Fibroblast of skin of left biceps (primary cell): ENCODE data around the gene FARS2.
"Not testable (repeated sequence)": the region's sequence is repeated elsewhere in the genome, so short reads cannot be mapped to it uniquely, and the experiment has no call there.

Experiments used
- DNase-seq, 2 experiments: peaks; one replicate each; pipeline ENCODE4 v3.0.0-alpha.2; 2013; ENCODE audit warnings: low read depth in 2 of 2

The FARS2 gene

DNA sequence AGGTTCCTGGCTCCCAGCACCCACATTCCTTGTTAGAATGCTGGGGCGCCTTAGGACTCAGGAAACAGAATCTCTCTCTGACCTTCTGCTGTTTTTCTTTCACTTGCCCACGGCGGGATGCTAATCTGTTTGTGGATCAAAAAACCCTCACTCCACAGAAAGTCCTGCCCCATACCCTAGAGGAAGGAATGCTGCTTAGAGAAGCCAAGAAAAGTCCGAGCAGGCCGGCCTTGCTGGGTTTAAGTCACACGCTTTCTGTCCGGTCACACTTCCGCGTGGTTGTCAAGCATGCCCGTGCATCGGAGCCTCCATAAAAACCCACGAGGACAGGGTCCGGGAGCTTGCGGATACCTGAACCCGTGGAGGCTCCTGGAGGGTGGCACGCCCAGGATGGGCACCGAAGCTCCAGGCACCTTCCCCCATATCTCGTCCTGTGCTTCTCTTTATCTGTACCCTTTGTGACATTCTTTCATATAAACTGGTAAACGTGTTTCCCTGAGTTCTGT is 522.3 kb downstream of the FARS2 start:
- DNase-seq: no peak

DNA sequence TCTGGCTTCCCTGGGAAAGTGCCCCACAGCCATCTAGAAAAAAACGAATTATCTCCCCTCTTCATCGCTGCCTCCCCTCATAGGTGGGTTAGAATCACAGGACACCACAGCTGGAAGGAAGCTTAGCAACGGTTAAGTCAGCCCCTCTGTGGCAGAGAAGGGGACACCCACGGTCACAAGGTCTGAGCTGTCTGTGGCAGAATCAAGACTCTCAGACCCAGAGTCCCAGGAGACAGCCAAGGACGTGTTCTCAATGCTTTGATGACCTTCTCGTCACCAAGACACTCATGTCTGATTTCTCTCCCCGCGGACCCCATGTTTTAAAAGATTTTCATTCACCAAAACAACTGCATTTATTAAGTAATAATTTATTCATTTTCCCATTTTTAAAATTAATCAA is 523.9 kb downstream of the FARS2 start:
- DNase-seq: no peak

DNA sequence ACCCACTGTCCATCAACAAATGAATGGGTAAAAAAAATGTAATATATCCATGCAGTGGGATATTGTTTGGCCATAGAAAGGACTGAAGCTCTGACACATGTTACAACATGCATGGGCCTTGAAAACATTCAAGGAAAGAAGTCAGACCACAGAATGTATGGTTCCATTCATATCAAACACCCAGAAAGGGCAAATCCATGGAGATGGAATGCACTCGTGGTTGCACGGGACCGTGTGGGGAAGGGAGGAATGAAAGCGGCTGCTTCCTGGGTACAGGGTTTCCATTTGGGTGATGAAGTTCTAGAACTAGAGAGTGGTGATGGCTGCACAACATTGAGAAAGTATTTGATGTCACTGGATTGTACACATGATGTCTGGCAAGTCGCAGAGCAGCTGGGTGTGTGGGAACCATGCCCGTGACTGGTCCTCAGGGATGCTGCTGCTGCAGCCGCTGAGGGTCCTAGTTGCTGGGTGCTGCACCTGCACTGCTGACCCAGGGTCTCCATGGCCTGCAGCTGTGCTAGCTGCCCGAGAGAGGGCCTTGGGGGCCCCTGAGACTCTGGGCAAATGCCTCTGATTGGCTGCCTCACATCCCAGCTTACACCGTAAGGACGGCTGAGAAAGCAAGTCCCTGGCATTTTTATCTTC is 525.1 kb downstream of the FARS2 start:
- DNase-seq: no peak

DNA sequence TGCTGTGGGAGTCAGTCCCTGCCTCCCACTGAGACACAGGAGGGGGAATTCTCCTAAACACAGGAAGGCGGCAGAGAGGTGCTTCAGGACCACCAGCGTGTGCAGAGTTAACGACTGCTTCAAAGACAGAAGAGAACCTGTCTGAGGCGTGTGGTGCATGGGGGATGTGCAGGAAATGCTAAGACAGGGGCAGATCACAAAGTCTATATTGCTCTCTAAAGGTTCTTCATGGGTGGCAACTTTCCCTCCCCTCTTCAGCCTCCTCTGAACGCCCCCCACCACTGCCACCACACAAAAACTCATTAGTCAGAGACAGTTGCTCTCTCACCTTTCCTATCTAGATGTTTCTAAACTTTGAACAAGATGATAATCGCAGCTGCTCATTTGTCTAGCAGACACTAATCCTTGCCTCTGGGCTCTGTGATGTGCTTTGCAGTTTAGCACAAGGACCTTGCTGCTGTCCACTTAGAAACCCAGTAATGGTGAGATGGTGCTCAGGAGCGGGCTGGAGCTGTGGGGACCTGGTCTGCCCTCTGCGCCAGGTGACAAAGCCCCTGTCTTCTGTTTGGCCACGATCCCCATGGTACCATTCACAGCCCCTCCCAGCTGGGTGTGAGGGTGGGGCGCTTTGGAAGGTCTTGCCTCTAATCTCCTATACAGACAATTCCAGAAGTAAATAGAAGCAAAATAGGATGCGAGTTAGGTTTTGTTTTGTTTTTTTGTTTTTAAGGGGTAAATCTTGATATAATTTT is 525.8 kb downstream of the FARS2 start:
- DNase-seq: no peak

DNA sequence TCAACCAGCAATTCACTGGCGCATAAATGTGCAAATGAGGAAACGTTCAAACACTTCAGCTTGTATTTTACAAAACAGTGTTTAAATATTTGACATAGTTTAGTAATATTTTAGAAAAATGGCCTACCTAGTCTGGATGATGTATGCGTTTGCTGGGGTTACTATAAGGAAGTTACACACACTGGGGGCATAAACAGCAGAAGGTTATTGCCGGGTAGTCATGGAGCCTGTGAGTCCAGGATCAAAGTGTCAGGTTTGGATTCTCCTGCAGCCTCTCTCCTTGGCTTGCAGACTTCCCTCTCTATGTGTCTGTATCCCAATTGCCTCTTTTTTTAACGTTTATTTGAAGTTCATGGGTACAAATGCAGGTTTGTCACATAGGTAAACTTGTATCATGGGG is 528.1 kb downstream of the FARS2 start:
- DNase-seq: not testable (repeated sequence)

DNA sequence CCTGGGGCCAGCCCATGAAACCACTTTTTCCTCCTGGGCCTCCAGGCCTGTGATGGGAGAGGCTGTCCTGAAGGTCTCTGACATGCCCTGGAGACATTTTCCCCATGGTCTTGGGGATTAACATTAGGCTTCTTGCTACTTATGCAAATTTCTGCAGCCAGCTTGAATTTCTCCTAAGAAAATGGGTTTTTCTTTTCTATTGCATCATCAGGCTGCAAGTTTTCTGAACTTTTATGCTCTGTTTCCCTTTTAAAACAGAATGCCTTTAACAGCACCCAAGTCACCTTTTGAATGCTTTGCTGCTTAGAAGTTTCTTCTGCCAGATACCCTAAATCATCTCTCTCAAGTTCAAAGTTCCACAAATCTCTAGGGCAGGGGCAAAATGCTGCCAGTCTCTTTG is 535.2 kb downstream of the FARS2 start:
- not testable (repeated sequence) for DNase-seq

DNA sequence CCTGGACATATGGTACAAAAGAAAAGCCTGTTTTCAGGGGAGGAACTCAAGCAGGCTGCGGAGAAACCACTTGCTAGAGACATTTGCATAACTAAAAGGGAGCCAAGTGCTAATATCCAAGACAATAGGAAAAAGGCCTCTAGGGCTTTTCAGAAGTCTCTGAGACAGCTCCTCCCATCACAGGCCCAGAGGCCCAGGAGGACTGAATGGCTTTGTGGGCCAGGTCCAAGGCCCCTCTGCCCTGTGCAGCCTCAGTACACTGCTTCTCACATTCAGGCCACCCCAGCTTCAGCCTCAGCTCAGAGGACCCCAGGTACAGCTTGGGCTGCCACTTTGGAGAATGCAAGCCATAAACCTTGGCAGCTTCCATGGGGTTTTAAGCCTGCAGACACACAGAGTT is 545.1 kb downstream of the FARS2 start:
- not testable (repeated sequence) for DNase-seq

DNA sequence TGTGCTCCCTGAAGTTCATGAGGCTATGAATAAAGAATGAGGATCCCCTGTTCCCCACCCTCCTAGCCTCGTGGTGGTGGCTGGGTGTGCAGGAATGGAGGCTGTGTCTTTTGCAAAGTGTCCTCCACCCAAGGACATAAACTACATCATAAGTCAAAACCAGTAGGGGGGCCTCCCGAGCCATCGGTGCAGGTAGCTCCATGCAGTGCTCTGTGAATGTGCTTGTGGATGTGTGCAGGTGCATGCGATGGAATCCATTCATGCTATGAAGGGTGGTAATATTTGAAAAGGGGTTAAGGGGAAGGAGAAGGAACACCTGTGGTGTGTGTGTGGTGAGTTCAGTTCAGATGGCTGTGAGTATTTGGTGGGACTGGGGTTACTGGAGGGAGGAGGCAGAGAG is 548.1 kb downstream of the FARS2 start:
- DNase-seq: no peak

DNA sequence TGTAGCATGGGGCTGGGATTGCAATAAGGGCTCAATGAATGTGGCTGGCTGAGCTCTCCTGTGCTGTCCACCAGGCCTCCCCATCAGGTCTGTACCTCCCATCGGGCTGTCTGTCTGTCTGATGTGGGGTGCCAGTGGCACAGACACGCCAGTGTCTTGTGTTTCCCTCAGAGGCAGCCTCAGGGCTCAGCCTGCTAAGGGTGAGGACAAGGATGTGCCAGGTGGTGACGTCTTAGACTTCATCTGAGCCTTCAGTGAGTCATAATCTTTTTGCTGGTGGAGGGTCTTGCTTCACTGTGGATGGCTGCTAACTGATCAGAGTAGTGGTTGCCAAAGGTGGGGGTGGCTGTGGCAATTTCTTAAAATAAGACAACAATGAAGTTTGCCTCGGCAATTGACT is 550.7 kb downstream of the FARS2 start:
- DNase-seq: no peak

DNA sequence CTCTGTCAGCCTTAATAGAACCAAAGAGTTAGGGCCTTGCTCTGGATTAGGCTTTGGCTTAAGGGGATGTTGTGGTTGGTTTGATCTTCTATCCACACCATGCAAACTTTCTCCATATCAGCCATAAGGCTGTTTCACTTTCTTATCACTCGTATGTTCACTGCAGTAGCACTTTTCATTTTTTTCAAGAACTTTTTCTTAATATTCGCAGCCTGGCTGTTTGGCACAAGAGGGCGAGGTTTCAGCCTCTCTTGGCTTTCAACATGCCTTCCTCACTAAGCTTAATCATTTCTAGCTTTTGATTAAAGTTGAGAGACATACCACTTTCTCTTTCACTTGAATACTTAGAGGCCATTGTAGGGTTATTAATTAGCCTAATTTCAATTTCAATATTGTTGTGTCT is 552.3 kb downstream of the FARS2 start:
- DNase-seq: no peak

DNA sequence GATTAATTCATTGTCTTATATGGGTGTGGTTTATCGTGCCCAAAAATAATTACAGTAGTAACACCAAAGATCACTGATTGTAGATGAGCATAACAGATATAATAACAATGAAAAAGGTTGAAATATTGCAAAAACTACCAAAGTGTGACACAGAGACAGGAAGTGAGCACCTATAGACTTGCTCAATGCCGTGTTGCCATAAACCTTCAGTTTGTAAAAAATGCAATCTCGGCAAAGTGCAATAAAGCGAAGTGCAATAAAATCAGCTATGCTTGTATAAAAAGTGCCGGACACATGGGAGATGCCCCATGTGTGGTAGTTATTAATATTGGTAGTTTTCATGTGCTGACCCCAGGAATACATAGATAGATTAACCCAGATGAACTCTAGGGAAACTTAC is 552.8 kb downstream of the FARS2 start:
- DNase-seq: no peak

DNA sequence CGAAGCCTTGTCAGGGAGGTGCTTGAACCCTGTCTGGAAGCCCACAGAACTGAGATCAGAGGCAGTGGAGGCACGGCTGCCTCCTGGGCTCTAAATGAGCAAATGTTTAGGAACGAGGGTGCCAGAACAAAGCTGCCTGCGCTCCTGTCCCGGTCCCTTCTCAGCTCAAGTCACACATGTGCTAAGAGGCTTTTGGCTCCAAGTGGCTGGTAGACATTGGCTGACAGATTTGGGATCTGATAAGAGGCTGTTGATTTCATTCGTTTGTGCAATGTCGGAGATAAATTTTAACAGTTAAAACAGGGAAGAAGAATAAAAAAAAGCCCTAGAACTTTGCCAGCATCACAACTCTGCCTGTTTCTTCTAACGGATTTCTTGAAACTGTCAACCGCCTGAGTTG is 553.6 kb downstream of the FARS2 start:
- no peak for DNase-seq

DNA sequence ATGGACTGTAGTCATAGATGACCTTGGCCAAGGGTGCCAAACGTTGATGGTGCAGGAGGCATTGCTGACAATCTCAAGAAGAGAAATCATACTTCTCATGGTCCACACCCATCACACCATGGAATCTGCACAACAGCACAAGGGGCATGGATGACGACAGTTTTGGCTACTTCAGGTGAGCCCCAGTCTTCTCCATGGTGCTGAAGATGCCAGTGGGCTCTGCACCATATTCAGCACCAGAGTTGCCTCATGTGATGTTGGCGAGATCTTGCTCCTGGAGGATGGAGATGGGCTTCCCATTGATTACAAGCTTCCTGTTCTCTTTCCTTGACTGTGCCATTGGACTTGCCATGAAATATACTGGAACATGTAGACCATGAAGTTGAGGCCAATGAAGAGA is 556.6 kb downstream of the FARS2 start:
- DNase-seq: no peak

DNA sequence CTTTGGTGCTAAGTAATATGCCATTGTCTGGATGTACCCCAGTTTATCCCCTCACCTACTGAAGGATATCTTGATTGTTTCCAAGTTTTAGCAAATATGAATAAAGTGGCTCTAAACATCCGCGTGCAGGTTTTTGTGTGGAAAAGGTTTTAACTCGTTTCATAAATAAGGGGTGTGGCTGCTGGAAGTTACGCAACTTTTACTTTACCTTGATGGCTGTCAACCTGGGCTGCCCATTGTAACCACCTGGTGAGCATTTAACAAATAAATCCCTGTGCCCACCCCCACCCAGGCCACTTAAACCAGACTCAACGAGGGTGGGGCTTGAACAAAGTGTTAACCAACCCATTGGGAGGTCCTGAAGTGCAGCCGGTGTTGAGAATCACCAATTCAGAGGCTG is 557.6 kb downstream of the FARS2 start:
- no peak for DNase-seq
